KMS-11 (cell line): Measurements from ENCODE around the gene FUT6.

Experiments
- H2AFZ ChIP-seq: fragments of 200-600 bp; sonication (generic); 2 replicates; pipeline ENCODE4 v1.6.1; 2016; ENCODE audit warnings: antibody characterized with exemption, mixed run types, low read depth
- H3K27ac ChIP-seq: fragments of 200-600 bp; sonication (generic); 2 replicates; pipeline ENCODE4 v1.6.1; 2016; ENCODE audit warnings: mild to moderate bottlenecking, mixed run types
- H3K27me3 ChIP-seq: fragments of 200-600 bp; sonication (generic); 2 replicates; pipeline ENCODE4 v1.6.1; 2017; ENCODE audit warnings: mild to moderate bottlenecking, low read depth, mixed run types, moderate library complexity; ENCODE audit not compliant: insufficient read depth
- H3K36me3 ChIP-seq: fragments of 200-600 bp; sonication (generic); 2 replicates; pipeline ENCODE4 v1.6.1; 2017; ENCODE audit warnings: mild to moderate bottlenecking, mixed run types; ENCODE audit not compliant: insufficient read depth
- H3K4me1 ChIP-seq: fragments of 200-600 bp; sonication (generic); 2 replicates; pipeline ENCODE4 v1.6.1; 2016; ENCODE audit warnings: mild to moderate bottlenecking, low read depth, mixed run types; ENCODE audit not compliant: poor library complexity, severe bottlenecking
- H3K4me2 ChIP-seq: fragments of 200-600 bp; sonication (generic); 2 replicates; pipeline ENCODE4 v1.7.0; 2016; ENCODE audit warnings: mild to moderate bottlenecking, mixed run types
- H3K4me3 ChIP-seq: fragments of 200-600 bp; sonication (generic); IDR thresholded peaks from 2 replicates; pipeline ENCODE4 v1.6.1; 2017; ENCODE audit warnings: low read depth, low read length, mixed read lengths; ENCODE audit not compliant: insufficient read depth
- H3K79me2 ChIP-seq: fragments of 200-600 bp; sonication (generic); 2 replicates; pipeline ENCODE4 v1.6.1; 2016; ENCODE audit warnings: low read depth, mixed run types; ENCODE audit not compliant: insufficient read depth
- H3K9ac ChIP-seq: fragments of 200-600 bp; sonication (generic); 2 replicates; pipeline ENCODE4 v1.6.1; 2016; ENCODE audit warnings: mild to moderate bottlenecking, mixed run types
- H4K20me1 ChIP-seq: fragments of 200-600 bp; sonication (generic); 2 replicates; pipeline ENCODE4 v1.6.1; 2016; ENCODE audit warnings: mild to moderate bottlenecking, mixed run types; ENCODE audit not compliant: insufficient read depth
- CTCF ChIP-seq: fragments of 200-600 bp; sonication (generic); conservative IDR thresholded peaks from 2 replicates; pipeline ENCODE4 v1.6.1; 2017; ENCODE audit warnings: low read depth, mild to moderate bottlenecking, antibody characterized with exemption, low read length, moderate library complexity, mixed read lengths

The FUT6 gene

GRCh38 chr19:5809053-5809452 lies 30.4 kb downstream of the FUT6 start:
- H3K4me3 ChIP-seq = no peak overlapping the region
- H3K36me3 ChIP-seq = no peaks in the 10 kb centered on the region
- no peak overlapping the region for H3K27ac ChIP-seq
- no peaks in the 10 kb centered on the region for H4K20me1 ChIP-seq
- no peak for TF ChIP-seq CTCF
- H3K79me2 ChIP-seq = no peaks in the 10 kb centered on the region
- peaks cover 3% of the 10 kb centered on the region; the same call in 1 of the 2 replicates for H3K27me3 ChIP-seq
- no peak overlapping the region for H3K4me2 ChIP-seq
- H3K4me1 ChIP-seq = peaks cover 5% of the 10 kb centered on the region
- no peak overlapping the region for H2AFZ ChIP-seq
- H3K9ac ChIP-seq = no peak overlapping the region

- Histone ChIP-seq H3K4me1 (peaks cover 9% of the 10 kb centered on the region), H3K36me3 (no peaks in the 10 kb centered on the region), H3K4me3 (no peak overlapping the region), H3K4me2 (no peak overlapping the region), H3K79me2 (no peaks in the 10 kb centered on the region), H4K20me1 (no peaks in the 10 kb centered on the region), H3K9ac (no peak overlapping the region), H3K27me3 (peaks cover 3% of the 10 kb centered on the region; the same call in 1 of the 2 replicates), H2AFZ (no peak overlapping the region), H3K27ac (no peak overlapping the region)
- TF ChIP-seq CTCF = no peak
Measured at GRCh38 chr19:5808120-5808816, 31.2 kb downstream of the FUT6 start.

GRCh38 chr19:5806905-5807304 lies 32.6 kb downstream of the FUT6 start:
- Histone ChIP-seq H3K36me3 (no peaks in the 10 kb centered on the region), H2AFZ (no peak overlapping the region), H3K27me3 (peaks cover 3% of the 10 kb centered on the region; the same call in 1 of the 2 replicates), H3K4me3 (no peak overlapping the region), H3K79me2 (no peaks in the 10 kb centered on the region), H3K27ac (no peak overlapping the region), H4K20me1 (no peaks in the 10 kb centered on the region), H3K9ac (no peak overlapping the region), H3K4me1 (peaks cover 9% of the 10 kb centered on the region), H3K4me2 (no peak overlapping the region)
- TF ChIP-seq CTCF = no peak

GRCh38 chr19:5806133-5806489 lies 33.4 kb downstream of the FUT6 start:
- Histone ChIP-seq H3K4me3 (no peak overlapping the region), H4K20me1 (no peaks in the 10 kb centered on the region), H3K79me2 (no peaks in the 10 kb centered on the region), H3K27me3 (peaks cover 3% of the 10 kb centered on the region; the same call in 1 of the 2 replicates), H3K4me1 (peaks cover 9% of the 10 kb centered on the region), H3K36me3 (no peaks in the 10 kb centered on the region), H3K9ac (no peak overlapping the region), H3K27ac (no peak overlapping the region), H2AFZ (no peak overlapping the region), H3K4me2 (no peak overlapping the region; the same call in 1 of the 2 replicates)
- TF ChIP-seq CTCF = peak; percentile 21
